HL-60 (cell line): Measurements from ENCODE around the gene BMERB1.

Experiments used
- CTCF ChIP-seq: IDR thresholded peaks from one replicate; pipeline ENCODE4 v1.5.1; 2011; ENCODE audit warnings: low read length, control low read depth, inconsistent platforms; ENCODE audit not compliant: insufficient read depth
- GABPA ChIP-seq: IDR thresholded peaks from 2 replicates; pipeline ENCODE4 v1.6.1; 2012; ENCODE audit warnings: low read depth
- POLR2AphosphoS5 ChIP-seq: IDR thresholded peaks from 2 replicates; pipeline ENCODE4 v1.6.1; 2012; ENCODE audit warnings: low read depth
- TF ChIP-seq, protein P1 (sequence below): IDR thresholded peaks from 2 replicates; pipeline ENCODE4 v1.6.1; 2012; ENCODE audit warnings: low read depth; ENCODE audit not compliant: insufficient replicate concordance

GRCh38 chr16:15542734-15543347 is 108.5 kb downstream of the BMERB1 start:
- TF ChIP-seq CTCF (no peak), POLR2AphosphoS5 (no peak), GABPA (no peak)
- TF ChIP-seq, protein P1, sequence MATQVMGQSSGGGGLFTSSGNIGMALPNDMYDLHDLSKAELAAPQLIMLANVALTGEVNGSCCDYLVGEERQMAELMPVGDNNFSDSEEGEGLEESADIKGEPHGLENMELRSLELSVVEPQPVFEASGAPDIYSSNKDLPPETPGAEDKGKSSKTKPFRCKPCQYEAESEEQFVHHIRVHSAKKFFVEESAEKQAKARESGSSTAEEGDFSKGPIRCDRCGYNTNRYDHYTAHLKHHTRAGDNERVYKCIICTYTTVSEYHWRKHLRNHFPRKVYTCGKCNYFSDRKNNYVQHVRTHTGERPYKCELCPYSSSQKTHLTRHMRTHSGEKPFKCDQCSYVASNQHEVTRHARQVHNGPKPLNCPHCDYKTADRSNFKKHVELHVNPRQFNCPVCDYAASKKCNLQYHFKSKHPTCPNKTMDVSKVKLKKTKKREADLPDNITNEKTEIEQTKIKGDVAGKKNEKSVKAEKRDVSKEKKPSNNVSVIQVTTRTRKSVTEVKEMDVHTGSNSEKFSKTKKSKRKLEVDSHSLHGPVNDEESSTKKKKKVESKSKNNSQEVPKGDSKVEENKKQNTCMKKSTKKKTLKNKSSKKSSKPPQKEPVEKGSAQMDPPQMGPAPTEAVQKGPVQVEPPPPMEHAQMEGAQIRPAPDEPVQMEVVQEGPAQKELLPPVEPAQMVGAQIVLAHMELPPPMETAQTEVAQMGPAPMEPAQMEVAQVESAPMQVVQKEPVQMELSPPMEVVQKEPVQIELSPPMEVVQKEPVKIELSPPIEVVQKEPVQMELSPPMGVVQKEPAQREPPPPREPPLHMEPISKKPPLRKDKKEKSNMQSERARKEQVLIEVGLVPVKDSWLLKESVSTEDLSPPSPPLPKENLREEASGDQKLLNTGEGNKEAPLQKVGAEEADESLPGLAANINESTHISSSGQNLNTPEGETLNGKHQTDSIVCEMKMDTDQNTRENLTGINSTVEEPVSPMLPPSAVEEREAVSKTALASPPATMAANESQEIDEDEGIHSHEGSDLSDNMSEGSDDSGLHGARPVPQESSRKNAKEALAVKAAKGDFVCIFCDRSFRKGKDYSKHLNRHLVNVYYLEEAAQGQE = no peak
